GM19438 (cell line): ENCODE measurements around the gene PACS1.
"Not testable (repeated sequence)": the region's sequence is repeated elsewhere in the genome, so short reads cannot be mapped to it uniquely, and the experiment has no call there.

Experiments
- ATAC-seq: cut with Tn5 transposase; IDR thresholded peaks from one replicate; pipeline ENCODE4 v1.9.1; 2021; ENCODE audit warnings: low read depth; ENCODE audit not compliant: unreplicated experiment

Gene PACS1

DNA sequence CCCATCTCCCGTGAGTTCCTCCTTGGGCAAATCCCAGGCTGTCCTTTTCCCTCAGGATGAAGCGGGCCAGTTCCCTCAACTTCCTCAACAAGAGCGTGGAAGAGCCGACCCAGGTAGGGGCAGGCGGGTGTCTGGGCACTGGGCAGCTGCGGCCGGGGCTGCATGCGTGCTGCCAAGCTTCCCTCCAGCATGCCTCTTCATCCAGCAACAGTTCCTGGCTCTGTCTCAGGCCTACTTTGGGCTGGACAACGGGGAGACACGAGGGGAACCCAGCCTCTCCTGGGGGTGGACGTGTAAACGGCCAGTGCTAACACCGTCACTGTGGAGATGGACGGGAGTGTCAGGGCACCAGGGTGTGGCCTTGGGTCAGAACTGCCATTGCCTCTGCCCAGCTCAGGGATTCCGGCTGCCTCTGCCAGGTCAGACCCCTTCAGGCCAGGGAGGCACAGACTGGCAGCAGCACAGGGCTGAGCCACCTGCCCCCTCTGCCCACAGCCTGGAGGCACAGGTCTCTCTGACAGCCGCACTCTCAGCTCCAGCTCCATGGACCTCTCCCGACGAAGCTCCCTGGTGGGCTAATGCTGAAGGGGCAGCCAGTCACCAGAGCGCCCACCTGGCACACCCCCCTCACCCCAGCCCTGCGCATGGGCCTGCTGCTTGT is 196.4 kb downstream of the PACS1 start:
- ATAC-seq, result no peak

DNA sequence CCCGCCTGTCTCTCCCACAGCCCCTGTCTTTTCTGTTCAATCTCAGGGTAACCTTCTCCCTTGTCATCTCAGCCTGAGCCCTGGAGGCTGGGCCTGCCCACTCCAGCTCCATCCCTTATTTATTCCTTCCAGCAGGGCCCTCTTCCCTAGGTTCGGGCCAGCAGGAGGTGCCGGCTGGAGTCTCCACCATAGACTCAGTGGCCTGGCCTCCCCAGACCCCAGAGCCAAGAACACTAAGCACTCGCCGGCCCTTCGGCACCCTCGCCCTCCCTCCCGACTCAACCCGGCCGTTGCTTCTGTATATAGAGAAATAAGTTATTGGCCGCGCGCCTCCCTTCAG is 196.9 kb downstream of the PACS1 start:
- no peak for ATAC-seq

DNA sequence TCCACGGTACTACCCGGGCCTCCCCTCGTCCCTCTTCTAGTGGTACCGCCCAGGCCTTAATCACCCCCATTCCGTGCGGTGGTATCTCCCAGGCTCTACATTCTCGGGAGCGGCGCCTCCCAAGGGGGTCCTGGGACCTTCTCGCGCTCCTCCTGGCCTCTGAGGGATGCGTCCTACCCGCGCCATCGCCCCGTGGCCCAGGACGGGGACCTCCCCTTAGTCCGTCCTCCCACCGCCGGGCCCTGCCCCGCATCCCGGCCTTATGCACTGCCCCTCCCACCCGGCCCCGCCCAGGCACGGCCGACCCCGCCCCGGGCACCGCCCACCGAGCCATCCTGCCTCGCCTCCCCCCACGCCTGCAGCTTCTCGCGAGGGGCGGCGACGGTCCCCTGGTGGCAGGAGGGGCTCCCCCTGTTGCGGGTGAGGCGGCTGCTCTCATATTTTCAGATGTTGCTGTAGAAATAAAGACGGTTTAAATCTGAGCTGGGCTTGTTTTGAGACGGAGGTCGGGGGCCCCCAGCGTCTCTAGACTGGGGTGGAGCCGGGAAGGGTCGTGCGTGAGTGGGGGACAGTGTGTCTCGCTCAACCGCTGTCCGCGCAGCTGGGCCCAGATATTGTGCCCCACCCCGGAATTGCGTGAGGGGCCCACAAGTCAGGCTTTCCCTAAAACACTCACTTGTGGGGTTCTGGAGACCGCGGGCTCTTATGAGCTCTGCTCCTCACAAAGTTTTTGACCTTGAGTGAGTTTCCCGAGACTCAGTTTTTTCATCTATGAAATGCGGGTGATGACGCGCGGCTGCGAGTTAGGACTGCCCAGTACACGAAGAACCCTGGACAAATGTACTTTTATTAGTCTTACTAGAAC is 197.5 kb downstream of the PACS1 start:
- ATAC-seq, result peak; percentile 34

DNA sequence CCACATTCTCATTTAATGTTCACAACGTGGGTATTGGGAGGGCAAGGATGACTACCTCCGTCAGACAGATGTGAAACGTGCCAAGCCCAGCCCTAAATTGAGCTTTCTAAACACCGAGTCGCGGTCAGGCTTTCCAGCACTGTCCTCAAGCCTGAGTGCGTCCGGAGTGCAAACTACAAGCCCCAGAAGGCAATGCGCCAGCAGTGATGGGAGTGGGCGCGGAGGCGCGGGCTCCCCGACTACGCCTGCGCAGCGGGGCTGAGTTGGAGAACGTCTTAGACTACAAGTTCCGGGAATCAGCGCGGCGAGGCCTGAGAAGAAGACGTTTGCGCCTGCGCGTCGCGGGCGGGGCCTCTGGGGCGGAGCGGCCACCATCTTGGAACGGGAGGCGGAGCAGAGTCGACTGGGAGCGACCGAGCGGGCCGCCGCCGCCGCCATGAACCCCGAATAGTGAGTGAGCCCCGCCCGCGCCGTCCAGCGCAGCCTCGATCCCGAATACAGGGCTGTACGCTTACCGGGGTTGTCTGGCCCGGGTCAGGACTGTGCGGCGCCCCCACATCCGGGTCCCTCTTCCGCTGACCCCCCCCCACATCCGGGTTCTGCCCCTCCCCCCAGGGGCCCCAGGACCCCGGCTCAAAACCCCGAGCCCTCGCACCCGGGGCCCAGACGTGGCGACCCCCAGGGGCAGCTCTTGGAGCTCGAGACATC is 198.3 kb downstream of the PACS1 start, which contains the start of gene RAB1B:
Gene RAB1B (plus strand): TSS at position 396 of the 708 bp plus-strand sequence. CDS start 41 bp downstream, at position 437.
- ATAC-seq, result peak; percentile 68

DNA sequence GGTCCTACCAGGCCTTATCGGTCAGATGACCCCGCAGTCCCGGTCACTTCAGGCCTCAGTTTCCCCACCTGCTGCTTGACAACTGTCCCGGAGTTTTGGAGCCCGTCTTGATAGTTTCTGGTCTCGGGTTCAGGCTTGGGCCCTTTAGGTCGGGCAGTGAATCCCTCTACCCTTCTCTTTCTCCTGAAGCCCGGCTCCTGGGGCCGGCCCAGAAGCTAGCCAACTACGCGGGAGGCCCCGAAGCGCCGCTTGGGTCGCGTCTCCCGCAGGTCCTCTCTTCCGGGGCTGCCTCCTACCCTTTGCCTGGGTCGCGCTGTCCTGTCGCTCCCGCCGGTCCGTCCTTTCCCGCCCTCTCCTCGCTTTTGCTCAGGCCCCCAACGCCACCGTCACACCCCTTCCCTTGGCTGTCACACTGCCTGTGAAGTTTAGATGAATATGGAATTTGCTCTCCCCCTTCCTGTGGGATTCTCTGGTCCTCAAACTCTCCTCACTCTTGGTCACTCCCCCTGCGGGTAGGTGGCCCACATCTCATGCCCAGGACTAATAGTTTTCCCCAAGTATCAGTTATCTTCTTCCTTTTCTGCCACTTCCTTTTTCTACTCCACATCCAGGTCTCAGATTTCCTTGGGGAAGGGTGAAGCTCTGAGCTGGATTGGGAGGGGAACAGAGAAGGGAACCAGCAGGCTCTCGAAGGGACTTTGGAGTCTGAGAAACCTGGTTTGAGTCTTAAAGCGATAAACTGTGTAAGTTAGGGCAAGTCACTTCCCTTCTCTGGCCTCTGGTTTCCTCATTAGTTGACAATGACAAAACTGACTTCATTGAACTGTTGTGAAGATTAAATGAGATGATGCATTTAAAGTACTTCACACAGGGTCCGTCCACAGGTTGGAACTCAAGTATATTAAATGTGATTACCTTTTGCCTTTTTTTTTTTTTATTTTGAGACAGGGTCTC is 199.2 kb downstream of the PACS1 start:
- ATAC-seq, result no peak

DNA sequence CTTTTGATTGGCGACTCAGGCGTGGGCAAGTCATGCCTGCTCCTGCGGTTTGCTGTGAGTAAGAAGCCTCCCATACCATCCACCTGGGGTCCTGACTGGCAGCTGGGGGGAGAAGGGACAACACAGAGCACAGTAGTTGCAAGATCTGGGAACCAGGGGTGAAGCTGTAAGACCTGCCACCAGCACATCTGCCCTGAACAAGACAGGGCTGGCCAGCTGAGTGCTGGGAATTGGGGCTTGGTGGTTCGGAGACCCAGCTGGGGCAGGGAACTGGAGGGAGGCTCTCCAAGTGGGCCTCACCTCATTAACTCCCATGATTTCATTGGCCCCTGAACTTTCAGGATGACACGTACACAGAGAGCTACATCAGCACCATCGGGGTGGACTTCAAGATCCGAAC is 201.7 kb downstream of the PACS1 start:
- no peak for ATAC-seq

DNA sequence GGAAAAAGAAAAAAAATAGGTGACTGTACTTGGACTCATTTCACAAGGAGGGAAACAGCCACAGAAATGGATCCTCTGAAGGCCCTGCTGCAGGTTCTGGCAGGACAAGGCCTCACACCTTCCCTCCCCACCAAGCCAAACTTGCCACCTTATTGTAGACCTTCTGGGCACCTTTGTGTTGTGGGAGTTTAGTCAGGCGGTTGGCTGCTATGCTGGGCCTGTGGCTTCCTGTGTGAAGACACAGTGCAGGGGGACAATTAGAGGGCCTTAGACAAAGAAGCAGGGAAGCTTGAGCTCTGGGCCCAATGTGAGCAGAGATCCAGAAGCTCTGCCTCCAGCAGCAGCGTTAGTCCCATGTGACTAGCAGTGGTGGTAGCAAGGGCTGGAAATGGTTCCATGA is 202.5 kb downstream of the PACS1 start:
- no peak for ATAC-seq

DNA sequence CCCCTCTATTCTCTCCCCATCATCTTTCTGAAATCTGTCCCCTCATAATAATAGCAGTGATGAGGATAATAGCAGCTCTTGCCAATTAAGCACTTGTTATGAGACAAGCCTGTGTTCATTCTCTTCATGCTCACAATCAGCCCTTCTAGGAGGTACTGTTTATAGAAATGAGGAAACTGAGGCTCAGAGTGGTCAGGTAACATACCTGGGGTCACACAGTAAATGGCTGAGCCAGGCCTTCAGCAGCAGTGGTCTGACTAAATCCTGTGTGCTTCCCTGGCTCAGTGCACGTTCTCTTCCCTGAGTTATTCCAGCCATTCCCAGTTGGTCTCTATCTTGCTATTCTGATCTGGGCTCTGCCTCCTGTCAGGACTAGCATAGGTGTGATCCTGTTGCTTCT is 204.1 kb downstream of the PACS1 start:
- ATAC-seq, result no peak

DNA sequence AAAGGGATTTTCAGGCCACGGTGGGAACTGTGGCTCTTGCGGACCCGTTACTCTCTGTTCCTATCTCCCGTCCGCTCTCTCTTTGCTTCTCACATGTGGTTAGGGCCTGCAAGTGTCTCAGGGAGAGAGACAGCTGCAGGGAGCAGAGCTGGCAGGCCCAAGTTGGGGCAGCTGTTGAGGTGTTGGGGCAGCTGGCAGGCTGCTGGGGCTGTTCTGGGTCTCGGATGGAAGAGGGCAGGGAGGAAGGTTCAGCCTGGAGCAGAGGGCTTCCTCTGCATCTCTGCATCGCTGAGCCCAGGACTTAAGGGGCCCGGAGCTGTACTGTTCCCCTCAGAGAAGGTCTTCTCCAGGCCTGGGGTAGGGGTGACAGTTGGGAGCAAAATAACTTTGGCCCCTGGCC is 205.3 kb downstream of the PACS1 start:
- ATAC-seq, result no peak

DNA sequence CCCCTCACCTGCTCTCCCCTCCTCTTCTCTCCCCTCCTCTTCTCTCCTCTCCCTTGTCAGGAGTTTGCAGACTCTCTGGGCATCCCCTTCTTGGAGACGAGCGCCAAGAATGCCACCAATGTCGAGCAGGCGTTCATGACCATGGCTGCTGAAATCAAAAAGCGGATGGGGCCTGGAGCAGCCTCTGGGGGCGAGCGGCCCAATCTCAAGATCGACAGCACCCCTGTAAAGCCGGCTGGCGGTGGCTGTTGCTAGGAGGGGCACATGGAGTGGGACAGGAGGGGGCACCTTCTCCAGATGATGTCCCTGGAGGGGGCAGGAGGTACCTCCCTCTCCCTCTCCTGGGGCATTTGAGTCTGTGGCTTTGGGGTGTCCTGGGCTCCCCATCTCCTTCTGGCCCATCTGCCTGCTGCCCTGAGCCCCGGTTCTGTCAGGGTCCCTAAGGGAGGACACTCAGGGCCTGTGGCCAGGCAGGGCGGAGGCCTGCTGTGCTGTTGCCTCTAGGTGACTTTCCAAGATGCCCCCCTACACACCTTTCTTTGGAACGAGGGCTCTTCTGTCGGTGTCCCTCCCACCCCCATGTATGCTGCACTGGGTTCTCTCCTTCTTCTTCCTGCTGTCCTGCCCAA is 206.0 kb downstream of the PACS1 start:
- ATAC-seq, result no peak

DNA sequence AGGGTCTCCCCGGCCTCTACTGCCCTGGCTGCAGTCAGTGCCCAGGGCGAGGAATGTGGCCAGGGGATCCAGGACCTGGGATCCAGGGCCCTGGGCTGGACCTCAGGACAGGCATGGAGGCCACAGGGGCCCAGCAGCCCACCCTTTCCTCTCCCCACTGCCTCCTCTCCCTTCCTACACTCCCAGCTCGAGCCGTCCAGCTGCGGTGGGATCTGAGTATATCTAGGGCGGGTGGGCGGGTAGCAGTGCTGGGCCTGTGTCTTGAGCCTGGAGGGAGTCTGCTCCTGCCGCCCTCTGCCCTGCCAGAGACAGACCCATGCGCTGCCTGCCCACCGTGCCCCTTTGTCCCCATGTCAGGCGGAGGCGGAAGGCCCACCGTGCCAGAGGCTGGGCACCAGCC is 206.5 kb downstream of the PACS1 start:
- not testable (repeated sequence) for ATAC-seq

DNA sequence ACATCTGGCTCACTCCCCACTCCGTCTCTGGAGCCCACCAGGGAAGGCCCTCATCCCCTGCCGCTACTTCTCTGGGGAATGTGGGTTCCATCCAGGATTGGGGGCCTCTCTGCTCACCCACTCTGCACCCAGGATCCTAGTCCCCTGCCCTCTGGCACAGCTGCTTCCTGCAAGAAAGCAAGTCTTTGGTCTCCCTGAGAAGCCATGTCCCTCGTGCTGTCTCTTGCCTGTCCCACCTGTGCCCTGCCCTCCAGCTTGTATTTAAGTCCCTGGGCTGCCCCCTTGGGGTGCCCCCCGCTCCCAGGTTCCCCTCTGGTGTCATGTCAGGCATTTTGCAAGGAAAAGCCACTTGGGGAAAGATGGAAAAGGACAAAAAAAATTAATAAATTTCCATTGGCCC is 207.0 kb downstream of the PACS1 start:
- not testable (repeated sequence) for ATAC-seq

DNA sequence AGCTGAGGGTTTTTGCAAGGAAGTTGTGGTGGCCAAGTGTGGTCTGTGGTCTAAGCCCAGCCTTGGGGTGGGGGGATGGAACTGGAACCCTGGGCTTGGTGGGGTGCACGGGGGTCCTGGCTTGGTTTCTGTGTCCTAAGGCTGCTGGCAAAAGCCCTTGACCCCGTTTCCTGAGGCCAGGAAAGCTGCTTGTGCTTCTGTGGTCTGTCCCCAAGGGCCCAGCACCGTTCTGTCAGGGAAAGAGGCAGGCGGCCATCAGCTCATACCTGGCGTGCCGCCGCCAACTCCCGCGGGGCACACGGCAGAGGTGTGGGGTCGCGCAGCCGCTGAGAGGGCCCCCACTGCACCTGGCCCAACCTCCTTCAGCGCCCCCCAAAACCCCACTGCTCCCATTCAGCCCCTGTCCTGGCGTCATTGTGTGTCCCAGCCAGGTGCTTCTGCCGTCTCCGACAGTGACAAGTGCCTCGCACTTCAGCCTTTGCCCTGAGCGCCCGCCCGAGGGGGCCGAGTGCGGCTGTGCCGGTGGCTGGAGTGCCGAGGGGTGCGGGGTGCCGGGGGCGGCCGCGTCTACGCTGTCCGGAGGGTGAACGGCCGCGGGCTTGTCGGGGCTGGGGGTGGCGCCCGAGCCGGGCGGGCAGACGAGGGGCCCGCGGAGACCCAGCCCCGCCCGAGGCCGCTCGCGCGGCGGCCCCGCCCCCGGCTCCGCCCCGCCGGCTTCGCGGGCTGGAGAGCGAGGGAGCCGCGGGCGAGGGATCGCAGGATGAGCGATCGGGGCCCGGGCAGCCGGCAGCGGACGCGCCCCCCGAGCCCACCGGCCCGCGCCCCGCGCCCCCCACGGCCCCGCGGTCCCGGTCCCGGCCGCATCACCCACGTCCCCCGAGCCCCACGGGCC is 207.6 kb downstream of the PACS1 start, which contains the start of gene CNIH2:
Gene CNIH2 (plus strand): TSS at position 705 of the 892 bp plus-strand sequence. CDS start 282 bp downstream, outside the sequence.
- peak; percentile 42 for ATAC-seq

DNA sequence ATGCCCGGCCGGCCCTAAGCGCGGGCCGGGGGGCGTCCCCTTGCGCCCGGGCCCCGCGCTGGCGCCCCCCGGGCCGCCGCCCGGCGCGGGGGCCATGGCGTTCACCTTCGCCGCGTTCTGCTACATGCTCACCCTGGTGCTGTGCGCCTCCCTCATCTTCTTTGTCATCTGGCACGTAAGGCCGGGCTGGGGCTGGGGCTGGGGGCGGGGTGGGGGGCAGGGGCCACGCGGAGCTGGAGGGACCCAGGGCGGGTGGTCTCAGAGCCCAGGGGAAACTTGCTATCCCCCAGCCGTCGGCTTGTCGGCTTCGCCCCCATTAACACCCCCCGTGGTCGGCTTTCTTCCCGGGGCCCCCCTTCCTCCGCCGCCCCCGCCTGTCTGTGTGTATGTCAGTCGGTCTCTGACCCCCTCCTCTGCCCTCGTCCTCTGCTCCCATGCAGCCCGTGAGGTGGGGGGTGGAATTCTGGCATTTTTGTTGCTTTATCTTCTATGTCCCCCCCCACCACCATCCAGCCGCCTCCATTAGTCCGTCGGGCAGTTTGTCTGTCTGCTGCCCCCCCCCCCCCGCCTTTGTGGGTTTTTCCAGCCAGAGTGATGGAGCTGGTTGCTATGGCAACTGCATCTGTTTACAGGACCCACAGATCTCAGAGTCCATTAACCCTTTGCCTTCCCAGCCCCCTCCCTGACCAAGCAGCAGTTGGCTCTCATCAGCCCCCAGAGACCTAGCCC is 208.5 kb downstream of the PACS1 start:
- no peak for ATAC-seq

DNA sequence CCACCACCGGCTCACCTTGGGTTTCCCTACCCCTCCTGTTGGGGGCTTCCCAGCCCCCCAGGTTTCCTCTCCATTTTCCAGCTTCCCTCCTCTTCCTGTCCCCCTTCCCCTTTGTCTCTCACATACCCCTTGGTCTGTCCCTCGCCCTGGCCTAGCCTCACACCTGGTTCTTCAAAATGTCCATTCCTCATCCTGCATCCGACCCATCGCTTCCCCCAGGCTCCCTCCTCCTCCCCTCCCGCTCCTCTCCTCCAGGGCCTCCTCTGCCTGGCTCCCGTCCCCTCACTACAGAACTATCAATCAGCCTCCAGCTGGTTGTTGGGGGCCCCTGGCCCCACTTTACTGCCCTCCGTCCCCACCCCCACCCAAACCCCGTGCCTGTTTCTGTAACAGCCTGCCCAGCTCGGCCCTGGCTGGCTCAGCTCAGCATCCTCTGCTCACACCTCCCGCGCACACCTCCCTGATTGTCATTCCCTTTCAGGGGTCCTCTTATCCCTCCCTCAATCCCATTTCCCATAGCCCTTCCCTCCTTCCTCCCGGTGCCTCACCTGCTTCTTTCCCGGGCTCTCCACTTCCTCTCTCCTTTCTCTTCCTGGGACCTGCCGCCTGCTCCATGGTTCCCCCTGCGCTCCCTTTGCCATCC is 209.1 kb downstream of the PACS1 start:
- ATAC-seq, result no peak

DNA sequence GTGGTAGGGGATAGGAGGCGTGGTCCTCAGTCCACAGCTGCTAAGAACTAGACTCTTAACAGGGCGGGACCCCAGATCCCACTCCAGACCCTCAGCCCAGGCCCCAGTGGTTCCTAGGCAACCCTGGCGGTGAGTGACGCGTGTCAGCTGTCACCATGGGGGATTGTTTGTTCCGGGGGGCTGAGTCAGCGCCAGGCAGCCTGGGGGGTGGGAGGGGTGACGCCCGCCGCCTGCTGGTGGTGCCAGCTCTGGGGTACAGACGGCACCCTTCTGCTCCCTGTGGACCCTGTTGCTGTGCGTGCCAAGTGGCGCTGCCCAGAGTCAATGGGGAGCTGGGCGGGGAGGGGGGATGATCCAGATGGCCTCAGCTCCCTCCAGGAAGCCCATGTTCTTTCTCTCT is 210.4 kb downstream of the PACS1 start:
- ATAC-seq, result no peak

DNA sequence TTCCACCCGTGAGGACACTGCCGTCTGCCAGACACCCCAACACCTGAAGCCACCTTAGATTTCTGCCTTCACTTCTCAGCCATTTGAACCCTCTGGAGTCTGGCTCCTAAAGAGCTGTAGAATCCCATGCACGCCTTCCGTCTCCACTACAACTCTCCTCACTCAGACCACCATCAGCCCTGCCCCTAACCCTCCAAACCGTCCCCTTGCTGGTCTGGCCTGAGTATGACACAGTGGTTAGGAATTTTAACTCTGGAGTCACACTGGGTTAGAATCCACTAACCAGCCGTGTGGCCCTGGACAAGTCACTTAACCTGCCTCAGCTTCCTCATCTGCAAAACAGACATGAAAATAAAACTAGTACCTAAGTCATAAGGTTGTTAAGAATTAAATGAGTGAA is 210.9 kb downstream of the PACS1 start:
- no peak for ATAC-seq
